Posterior vena cava (tissue), 2 donors: Measurements from ENCODE around the gene CRAT. TPM values are rescaled to one million over a fixed set of nuclear protein-coding genes. Genes with fewer than 3 reads are reported as not detected.
A peak's percentile ranks its signal among the peaks of the same experiment; 100 is the strongest.
"Not testable (repeated sequence)": the region's sequence is repeated elsewhere in the genome, so short reads cannot be mapped to it uniquely, and the experiment has no call there.

Experiments used
- DNase-seq: peaks from one replicate; pipeline ENCODE4 v3.0.0-alpha.2; 2020; ENCODE audit warnings: low spot score
- intact Hi-C, 2 donors: fragments of 100-400 bp; cut with DNase I; formaldehyde crosslinking; loops; one replicate each; pipeline versions ENCODE4 v1.14.1 to v1.14.2; 2022 to 2023
- total RNA-seq, 2 donors: library from RNA; stranded (reverse); fragmentation: NEBNext Ultra II Directional; extraction: Animal tissue kit (Norgen Biotek cat#: 25700); gene quantifications; one replicate each; pipeline ENCODE4 v1.2.1, GENCODE V29; 2021
- donor health status: DM: yes; HTN: yes; CAD: no.
- donor health status: DM: yes; HTN: yes; CAD: no.

Gene CRAT
- total RNA-seq, 2 donors from 2014 or later: 53.8 to 59.5 TPM

DNA sequence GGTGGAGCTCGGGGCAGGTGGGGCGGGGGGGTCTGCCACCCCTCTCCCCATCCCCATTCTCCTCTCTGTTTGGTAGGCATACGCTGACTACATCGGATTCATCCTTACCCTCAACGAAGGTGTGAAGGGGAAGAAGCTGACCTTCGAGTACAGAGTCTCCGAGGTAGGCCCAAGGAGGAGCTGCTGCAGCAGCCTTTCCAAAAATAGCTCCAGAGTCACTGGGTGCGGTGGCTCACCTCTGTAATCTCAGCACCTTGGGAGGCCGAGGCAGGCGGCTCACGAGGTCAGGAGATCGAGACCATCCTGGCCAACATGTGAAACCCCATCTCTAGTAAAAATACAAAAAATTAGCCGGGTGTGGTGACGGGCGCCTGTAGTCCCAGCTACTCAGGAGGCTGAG is 12.4 kb upstream of the CRAT start:
- DNase-seq, intact Hi-C loops: not testable (repeated sequence)

DNA sequence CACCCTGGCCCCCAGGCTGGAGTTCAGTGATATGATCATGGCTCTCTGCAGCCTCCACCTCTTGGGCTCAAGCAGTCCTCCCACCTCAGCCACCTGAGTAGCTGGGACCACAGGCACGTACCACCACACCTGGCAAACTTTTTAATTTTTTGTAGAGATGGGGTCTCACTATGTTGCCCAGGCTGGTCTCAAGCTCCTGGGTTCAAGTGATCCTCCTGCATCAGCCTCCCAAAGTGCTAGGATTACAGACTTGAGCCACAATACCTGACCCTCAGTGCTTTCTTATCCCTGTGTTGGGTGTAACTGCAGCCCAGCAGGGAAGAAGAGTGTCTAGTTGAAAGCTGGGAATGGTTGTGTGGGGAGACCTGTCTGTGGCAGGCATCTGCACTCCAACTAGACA is 11.5 kb upstream of the CRAT start:
- no peak for DNase-seq
- intact Hi-C loops: no loop called here

DNA sequence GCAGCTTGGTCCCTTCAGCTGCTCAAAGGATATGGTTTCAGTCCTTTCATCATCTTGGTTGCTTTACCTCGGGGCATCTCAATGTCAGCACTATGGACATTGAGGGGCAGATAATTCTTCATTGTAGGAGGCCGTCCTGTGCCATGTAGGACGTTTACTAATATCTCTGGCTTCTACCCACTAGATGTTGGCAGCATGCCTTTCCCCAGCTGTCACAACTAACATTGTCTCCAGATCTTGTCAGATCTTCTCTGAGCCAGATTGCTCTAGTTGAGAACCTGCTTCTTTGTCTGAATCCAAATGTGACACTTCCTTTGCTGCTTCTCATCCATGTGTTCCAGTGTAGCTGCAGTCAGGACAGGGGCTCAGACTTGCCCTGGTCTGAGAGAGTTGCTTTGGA is 10.9 kb upstream of the CRAT start:
- intact Hi-C loops: no loop called here
- no peak for DNase-seq

DNA sequence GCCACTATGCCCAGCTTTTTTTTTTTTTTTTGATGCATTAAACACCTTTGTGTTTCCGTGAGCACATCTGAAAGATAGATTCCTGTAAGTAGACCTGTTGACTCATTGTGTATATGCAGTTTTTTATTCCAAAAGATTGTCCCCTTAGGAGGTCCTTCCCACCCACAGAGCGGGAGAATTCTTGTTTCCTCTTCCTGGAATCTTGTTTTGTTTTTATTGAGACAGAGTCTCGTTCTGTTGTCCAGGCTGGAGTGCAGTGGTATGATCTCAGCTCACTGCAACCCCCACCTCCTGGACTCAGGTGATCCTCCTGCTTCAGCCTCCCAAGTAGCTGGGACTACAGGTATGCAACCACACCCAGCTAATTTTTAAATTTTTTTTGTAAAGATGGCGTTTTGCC is 8.2 kb upstream of the CRAT start:
- no peak for DNase-seq
- intact Hi-C loops: no loop called here

DNA sequence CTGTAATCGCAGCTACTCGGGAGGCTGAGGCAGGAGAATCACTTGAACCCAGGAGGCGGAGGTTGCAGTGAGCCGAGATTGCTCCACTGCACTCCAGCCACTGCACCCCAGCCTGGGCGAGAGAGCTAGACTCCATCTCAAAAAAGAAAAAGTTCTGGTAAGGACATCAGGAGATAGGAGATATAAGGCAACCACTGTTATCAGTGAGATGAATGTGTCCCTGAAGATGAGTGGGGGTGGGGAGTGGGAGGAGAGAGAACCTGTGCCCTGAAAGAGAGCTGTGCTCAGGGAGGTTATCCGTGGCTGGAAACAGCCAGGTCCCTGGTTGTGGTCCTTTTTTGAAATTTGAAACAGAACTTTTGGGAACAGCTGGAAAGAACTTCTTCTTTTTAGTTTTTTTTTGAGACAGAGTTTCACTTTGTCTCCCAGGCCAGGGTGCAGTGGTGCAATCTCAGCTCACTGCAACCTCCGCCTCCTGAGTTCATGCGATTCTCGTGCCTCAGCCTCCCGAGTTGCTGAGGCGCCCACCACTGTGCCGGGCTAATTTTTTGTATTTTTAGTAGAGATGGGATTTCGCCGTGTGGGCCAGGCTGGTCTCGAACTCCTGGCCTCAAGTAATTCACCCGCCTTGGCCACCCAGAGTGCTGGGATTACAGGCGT is 3.2 kb upstream of the CRAT start:
- no peak for DNase-seq
- intact Hi-C loops: no loop called here

DNA sequence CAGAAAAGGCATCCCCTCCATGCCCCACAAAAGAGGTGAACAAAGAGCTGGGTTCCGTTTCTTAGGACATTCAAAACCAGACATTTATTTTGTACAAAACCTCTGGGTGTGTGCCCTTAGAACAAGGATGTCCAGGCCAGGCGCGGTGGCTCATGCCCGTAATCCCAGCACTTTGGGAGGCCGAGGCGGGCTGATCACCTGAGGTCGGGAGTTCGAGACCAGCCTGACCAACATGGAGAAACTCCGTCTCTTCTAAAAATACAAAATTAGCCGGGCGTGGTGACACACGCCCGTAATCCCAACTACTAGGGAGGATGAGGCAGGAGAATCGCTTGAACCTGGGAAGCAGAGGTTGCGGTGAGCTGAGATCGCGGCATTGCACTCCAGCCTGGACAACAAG is 1.9 kb upstream of the CRAT start:
- intact Hi-C loops, DNase-seq: not testable (repeated sequence)

DNA sequence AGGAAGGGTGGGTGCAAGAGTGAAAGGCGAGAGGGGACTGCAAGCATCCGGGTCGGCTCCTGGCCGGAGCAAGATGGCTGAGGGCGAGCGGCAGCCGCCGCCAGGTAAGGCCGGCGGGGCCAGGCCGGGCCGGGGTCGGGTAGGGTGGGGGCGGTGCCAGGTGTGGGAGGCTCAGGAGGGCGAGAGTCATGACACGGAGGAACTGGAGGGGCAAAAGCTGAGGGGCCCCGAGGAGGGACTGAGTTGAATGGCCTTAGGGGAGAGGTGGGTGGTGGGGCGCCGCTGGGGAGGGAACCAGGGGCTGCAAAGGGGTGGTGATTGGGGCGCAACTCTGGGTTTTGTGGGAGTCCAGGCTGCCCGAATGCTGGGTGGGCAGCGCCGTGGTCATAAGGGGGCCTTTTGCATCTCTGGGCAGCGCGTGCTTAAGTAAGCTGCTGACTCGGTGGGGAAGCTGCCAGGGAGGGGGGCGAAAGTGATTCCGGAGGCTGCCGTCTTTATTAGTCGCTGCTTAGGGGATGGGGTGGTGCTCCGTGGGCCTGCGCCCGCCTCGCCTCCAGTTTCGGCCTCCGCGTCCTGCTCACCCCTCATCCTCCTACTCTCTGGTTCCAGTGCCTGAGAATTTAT is 1.0 kb upstream of the CRAT start:
- intact Hi-C loops: no loop called here
- DNase-seq: no peak

DNA sequence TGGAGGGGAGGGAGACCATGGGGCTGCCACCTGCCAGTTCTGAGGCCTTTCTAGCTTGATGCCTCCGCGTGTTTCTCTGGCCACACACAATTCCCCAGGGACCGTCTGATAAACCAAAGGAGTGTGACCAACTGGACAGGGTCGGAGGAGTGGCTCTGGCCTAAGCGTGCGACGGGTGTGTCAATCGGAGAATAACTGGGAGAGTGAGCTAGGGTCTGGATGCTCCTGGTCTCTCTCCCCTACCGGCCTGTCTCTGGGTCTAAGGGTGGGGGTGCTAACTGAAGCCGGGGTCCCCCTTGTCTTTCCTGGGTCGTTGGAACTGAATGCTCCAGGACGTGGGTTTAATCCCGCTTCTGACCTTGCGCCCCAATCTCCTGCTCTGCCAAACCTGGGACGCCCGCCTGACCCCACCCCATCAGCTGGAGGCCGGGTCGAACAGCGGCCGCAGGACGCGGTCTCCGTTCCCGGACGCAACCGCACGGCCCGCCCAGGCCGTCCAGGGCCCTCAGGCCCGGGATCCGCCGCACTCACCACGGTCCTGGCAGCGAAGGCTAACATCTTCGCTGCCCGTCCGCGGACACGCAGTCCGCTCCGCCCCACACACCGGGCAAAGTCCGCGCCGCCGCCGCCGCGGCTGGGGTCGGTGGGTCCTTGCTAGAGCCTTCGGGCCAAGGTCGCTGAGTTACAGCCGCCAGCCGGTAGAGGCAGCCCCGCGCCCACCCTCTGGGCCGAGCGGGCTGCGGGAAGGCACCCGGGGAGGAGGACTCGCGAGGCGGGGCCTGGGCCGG is 447 bp downstream of the CRAT start:
- intact Hi-C loops: no loop called here
- DNase-seq: no peak

DNA sequence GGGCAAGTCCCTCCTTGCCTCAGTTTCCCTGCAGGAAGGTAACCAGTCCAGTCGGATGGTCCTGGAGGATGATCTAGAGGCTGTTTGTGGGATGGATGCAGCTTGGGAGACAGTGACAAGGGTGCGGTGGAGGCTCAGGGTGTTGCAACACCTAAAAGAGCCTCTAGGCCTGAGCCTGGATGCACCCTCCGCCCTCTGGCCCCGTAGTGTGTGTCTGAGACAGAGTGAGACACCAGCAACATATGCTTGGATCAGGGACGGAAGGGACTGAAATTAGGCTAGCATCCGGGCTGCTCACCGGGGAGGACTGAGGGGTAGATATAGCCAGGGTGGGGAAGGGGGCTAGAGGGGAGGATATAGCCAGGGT is 1.1 kb downstream of the CRAT start:
- intact Hi-C loops: no loop called here
- DNase-seq: peak; percentile 88

DNA sequence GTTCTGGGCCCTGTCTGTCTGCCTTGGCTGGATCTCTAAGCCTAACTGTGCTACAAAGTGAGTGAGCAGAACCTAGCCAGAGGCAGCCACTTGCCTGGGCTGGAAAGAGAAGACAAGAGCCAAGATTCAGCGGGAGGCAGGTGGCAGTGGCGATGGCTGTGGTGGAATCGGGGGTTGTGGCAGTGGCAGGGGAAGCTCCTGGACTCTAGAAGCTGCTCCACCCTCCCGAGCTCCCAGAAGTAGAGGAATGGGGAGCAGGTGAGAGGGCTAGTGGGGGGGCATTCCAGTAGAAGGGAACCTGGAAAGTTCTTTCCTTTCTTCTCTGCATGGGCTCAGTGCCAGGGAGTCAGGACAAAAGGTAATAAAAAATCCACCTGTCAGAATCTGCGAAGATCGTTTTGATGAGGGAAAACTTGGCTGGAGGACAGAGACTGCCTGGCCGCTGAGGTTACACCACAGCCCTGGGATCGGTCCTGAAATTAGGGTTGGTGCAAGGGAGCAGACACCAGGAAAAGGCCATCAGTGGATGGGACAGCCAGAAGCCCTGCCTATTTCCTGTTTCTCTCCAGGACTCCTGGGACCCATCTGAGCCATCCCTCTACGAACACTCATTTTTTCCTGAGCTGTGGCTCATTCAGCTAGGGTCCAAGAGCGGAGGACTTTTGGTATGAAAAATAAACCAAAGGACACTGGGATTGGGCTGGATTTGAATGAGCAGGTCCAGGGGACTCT is 1.6 kb downstream of the CRAT start:
- no peak for DNase-seq
- intact Hi-C loops: no loop called here

DNA sequence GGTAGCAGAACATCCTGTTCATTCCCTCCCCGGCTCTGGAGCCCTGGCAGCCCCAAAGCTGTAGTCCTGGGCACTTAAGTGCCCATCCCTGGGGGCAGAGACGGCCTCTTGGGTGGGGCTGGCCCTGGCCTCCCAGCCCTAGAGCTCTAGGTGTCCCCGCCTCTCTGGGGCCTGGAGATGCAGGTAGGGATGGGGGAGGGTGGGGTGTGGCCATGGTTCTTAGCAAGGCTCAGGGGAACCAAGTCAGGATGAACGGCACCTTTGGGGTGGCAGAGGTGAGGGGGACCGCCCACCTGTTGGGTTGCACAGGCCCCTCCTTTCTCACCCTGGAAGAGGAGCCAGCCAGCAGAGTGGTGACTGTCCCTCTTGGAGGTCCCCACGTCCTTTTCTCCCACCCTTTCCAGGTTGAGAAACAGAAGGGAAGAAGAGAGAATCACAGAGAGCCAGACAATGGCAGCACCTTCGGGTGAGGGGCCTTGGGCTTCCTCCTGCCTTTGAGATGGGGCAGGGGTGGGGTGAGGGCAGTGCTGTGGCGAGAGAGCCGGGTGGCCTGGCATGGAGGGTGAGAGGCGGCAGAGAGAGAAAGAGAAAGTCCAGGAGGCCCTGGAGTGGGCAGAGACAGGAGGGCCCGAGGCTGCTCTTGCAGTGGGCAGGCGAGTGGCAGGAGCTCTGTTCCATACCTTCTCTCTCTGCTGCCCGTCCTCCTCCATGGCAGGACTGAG is 2.3 kb downstream of the CRAT start:
- no peak for DNase-seq
- intact Hi-C loops: no loop called here

DNA sequence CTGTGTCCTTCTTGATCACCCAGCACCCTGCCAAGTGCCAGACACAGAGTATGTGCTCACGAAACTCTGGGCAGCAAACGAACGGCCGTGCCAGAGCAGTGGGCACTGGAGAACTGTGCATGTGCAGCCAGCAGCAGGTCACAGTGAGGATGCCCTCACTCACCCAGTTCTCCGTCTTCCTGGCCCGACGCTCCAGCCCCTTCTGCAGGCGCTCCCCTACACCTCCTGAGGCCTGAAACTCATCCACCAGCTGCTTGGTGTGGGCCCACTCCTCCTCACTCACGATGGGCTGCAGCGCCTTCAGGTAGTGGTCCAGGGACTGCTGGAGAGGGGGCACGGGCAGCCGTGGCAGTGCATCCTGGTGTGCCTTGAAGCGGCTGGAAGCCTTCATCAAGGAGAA is 2.9 kb downstream of the CRAT start:
- DNase-seq: no peak
- intact Hi-C loops: no loop called here

DNA sequence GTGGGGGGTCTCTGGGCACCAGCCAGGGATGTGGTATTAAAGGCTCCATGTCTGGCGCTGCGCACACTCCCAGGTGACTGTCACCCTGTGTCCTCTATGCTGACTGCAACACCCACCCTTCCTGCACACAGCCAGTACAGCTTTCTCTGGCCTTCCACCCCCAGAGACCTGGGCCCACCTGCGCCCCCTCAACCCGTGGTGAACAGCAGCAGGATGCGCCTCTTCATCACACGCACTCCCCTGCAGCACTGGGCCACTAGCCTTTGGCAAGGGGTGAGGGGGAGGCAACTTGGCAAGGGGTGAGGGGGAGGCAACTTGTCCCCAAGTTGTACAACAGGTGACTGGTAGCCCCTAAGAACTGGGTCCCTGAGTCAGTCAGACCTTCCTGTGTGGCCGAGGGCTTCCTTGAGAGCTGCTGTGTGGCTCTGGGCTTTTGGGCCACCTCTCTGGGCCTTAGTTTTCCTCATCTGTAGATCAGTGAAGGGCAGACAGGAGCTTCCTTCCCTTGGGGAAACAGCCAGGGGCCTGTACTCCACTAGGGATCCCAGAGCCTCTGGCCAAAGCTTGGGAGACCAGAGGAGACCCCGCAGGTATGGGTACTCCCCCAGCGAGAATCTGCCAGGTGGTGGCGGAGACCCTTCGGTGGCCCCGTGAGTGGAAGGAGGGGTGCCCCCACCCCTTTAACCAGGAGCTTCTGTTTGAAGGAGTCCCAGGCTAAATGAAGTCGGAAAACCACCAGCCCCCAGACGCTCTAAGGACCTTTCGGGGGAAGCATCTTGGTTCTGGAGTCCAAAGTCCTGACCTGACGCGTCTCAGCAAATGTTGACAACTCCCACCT is 4.5 kb downstream of the CRAT start:
- no peak for DNase-seq
- intact Hi-C loops: no loop called here

DNA sequence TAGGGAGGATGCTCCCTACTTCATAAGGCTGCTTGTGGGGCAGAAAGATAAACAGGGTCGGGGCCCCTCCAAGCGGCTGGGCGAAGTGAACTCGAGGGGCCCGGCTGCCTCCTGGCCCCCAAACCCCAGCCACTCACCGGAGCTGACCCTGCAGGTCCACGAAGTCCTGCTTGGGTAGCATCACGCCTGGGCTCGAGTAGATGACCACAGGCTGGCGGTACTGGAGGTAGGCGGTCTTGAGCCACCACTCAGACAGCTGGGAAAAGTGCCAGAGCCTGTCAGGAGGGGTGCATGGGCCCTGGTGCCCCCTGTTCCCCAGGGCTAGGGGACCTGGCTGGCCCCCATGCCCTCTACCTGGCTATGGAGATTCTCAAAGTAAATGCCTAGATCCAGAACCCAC is 6.5 kb downstream of the CRAT start:
- intact Hi-C loops: no loop called here
- no peak for DNase-seq

DNA sequence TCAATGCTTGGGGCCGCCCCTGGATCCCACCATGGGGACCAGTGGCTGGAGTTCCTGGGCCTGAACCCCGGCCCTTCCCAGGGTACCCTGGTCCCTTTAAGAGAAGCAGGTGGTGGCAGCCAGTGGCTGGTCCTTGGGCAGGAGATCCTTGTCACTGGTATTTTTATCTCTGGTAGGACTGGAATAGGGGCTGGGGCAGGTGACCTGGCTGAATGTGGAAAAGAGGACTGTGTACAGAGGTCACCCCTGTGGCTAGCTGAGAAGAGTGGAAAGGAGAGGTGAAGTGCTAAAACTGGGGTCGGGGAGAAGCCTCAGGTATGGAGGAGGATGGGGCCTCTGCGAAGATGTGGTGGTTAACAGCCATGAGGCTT is 7.0 kb downstream of the CRAT start:
- DNase-seq: no peak
- intact Hi-C loops: no loop called here

DNA sequence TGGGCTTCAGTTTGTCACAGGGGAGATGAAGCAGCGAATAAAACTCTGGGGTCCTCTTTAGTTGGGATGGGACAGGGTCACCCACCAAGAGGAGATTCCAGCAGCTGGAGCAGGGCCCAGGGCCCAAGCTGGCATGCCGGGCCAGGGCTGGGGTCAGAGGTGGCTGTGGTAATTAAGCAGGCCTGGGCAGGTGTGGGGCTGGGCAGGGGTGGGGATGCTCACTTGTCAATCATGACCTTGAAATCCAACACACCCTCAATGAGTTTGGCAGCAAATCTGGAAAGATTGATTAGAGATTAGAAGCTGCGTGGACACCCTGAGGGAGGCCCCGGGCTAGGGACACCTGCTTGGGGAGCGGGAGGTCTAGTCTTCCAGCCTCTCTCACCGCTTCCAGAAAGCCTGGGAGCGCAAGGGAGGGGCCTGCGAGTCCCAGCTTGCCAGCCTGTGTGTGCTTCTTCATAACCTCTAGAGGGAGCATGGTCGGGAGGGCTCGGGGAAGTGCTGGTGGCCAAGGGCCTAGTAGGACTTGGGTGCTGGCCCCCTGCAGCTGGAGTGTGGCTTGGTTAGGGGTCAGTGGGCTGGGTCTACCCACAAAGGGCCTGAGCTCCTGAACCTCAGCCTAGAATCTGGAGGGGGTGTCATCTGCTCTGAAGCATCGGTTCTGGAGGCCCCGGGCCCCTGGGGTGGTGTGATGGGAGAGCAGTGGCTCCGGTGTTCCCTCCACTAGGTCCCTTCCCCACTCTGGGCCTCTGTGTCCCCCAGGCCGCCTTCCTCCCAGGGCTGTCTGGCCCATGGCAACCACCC is 7.6 kb downstream of the CRAT start:
- no peak for DNase-seq
- intact Hi-C loops: no loop called here

DNA sequence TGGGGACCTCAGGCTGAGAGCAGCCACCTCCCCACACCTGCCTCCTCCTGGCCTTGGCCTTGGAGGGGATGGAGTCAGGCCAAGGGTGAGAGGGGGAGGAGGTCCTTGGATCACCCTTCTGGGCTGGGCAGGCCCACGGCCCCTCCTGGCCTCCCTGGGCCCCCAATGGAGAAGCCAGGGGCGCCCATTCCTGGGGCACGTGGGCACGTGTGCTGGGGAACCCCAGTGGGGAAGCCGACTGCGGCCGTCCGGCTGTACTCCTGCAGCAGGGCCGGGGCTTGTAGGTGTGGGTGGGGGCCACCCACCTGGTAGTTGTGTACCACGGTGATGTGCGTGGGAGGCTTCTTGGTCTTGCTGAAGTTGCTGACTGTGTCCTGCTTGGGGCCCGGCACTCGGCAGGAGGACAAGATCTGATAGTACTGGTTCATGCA is 8.5 kb downstream of the CRAT start:
- no peak for DNase-seq
- intact Hi-C loops: no loop called here

DNA sequence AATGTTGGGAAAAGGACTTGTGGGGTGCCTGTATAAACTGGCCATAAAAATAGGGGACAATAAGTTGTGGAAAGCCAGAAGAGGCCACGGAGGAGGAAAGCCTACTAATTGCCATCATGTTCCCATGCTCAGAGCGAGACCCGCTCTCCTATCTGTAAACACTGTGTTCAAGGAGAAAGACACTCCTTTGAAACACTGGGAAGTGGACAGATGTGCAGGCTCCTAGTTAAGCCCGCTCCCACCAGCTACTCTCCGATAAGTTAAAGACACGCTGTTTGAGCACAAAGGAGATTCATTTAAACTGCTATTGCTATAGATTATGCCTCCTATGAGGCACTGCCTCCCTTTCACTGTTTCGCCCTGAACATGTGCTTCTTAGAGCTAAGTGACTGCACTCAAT is 9.3 kb downstream of the CRAT start:
- intact Hi-C loops: no loop called here
- DNase-seq: no peak
